Endothelial cell (in vitro differentiated cells): ENCODE data around the gene TAF4. TPM values are rescaled to one million over a fixed set of nuclear protein-coding genes. Genes with fewer than 3 reads are reported as not detected.

Experiments used
- DNase-seq: peaks from one replicate; pipeline ENCODE4 v3.0.0; 2021; ENCODE audit warnings: low spot score
- H3K27ac Mint-ChIP-seq: one replicate; pipeline ENCODE4 v1.8.0; 2021; ENCODE audit warnings: mixed read lengths, inconsistent platforms; ENCODE audit not compliant: unreplicated experiment
- H3K27me3 Mint-ChIP-seq: one replicate; pipeline ENCODE4 v1.8.0; 2021; ENCODE audit warnings: mild to moderate bottlenecking, moderate library complexity, mixed read lengths, inconsistent platforms; ENCODE audit not compliant: unreplicated experiment
- H3K36me3 Mint-ChIP-seq: one replicate; pipeline ENCODE4 v1.8.0; 2021; ENCODE audit warnings: mild to moderate bottlenecking, low read depth, mixed read lengths, inconsistent platforms; ENCODE audit not compliant: unreplicated experiment
- H3K4me1 Mint-ChIP-seq: one replicate; pipeline ENCODE4 v1.8.0; 2021; ENCODE audit warnings: mild to moderate bottlenecking, mixed read lengths, inconsistent platforms; ENCODE audit not compliant: unreplicated experiment
- H3K4me3 Mint-ChIP-seq: one replicate; pipeline ENCODE4 v1.8.0; 2021; ENCODE audit warnings: mild to moderate bottlenecking, mixed read lengths, inconsistent platforms; ENCODE audit not compliant: unreplicated experiment
- H3K9me3 Mint-ChIP-seq: one replicate; pipeline ENCODE4 v1.8.0; 2021; ENCODE audit warnings: mixed read lengths, inconsistent platforms; ENCODE audit not compliant: unreplicated experiment
- total RNA-seq: library from RNA; stranded (reverse); fragmentation: NEBNext Ultra II Directional; extraction: Animal tissue kit (Norgen Biotek cat#: 25700); gene quantifications from one replicate; pipeline ENCODE4 v1.2.1, GENCODE V29; 2021; ENCODE audit not compliant: unreplicated experiment
- TF ChIP-seq, protein P1 (sequence below): fragments of 200-600 bp; sonication (generic); IDR thresholded peaks from one replicate; pipeline ENCODE4 v1.5.0; 2021; ENCODE audit warnings: antibody characterized with exemption; ENCODE audit not compliant: unreplicated experiment

TAF4 gene
- total RNA-seq, 1 donor from 2014 or later = 14.2 TPM

DNA sequence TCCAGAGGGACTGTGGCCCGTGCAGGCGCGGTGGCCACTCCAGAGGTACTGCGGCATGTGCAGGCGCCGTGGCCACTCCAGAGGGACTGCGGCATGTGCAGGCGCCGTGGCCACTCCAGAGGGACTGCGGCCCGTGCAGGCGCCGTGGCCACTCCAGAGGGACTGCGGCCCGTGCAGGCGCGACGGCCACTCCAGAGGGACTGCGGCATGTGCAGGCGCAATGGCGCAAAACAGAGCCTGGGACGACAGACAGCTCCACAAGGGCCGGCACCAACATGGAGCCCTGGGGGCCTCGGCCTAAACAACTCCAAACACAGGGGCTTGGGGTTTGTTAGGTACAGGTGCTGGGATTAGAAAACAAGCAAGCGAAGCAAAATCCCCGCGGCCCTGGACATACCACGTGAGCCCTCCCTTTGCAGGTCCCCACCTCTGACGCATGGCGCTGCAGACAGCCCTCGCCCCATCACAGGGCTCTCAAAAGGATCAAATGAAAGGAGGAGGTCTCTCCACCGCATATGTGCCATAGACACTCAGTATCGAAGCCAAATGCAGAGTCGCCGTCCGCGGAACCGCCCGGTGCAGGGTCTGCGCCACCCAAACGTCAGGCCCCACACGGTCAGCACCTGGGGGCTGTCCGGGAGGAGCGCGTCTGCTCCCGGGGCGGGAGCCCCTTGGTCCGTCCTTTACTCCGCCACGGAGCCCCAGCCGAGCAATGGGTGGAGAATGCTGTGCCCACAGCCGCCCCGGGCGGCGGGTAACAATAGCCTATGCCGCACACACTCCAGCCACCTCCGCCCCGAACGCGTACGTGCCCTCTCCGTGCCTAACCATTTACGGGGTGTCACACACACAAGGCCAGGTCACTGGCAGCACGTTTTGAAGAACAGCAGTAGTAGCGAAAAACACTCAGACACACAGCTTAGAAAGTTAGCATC lies 85.7 kb downstream of the TAF4 start:
- Mint-ChIP-seq H3K27ac (no peak overlapping the region), H3K27me3 (peaks cover 16% of the 10 kb centered on the region), H3K9me3 (peaks cover 6% of the 10 kb centered on the region), H3K4me1 (peaks cover 8% of the 10 kb centered on the region), H3K36me3 (peaks cover 22% of the 10 kb centered on the region), H3K4me3 (no peak overlapping the region)
- no peak for DNase-seq
- TF ChIP-seq, protein P1, sequence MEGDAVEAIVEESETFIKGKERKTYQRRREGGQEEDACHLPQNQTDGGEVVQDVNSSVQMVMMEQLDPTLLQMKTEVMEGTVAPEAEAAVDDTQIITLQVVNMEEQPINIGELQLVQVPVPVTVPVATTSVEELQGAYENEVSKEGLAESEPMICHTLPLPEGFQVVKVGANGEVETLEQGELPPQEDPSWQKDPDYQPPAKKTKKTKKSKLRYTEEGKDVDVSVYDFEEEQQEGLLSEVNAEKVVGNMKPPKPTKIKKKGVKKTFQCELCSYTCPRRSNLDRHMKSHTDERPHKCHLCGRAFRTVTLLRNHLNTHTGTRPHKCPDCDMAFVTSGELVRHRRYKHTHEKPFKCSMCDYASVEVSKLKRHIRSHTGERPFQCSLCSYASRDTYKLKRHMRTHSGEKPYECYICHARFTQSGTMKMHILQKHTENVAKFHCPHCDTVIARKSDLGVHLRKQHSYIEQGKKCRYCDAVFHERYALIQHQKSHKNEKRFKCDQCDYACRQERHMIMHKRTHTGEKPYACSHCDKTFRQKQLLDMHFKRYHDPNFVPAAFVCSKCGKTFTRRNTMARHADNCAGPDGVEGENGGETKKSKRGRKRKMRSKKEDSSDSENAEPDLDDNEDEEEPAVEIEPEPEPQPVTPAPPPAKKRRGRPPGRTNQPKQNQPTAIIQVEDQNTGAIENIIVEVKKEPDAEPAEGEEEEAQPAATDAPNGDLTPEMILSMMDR = no peak

- peaks cover 14% of the 10 kb centered on the region for H3K27me3 Mint-ChIP-seq
Observed at GRCh38 chr20:61979090-61979489, 86.6 kb downstream of the TAF4 start.

DNA sequence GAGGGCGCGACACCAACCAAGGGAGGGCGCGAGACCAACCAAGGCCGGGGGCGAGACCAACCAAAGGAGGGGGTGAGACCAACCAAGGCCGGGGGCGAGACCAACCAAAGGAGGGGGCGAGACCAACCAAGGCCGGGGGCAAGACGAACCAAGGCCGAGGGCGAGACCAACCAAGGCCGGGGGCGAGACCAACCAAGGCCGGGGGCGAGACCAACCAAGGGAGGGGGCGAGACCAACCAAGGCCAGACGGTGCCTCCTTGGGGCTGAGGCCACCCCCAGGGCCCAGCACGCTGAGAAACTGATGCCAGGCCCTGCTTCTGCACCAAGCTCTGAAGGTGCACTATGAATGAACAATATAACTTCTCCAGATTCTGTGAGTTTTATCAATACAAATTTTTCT lies 87.2 kb downstream of the TAF4 start:
- H3K4me1 Mint-ChIP-seq = peaks cover 8% of the 10 kb centered on the region
- H3K27ac Mint-ChIP-seq = no peak overlapping the region
- H3K4me3 Mint-ChIP-seq = no peak overlapping the region
- H3K9me3 Mint-ChIP-seq = no peaks in the 10 kb centered on the region
- H3K36me3 Mint-ChIP-seq = peaks cover 17% of the 10 kb centered on the region
- TF ChIP-seq, protein P1 = no peak
- DNase-seq = no peak
- H3K27me3 Mint-ChIP-seq = peaks cover 8% of the 10 kb centered on the region

More at GRCh38 chr20:61979090-61979489, 86.6 kb downstream of the TAF4 start:
- no peak for DNase-seq
- TF ChIP-seq, protein P1 = no peak
- peaks cover 20% of the 10 kb centered on the region for H3K36me3 Mint-ChIP-seq
- H3K4me3 Mint-ChIP-seq = no peak overlapping the region
- peaks cover 8% of the 10 kb centered on the region for H3K4me1 Mint-ChIP-seq
- H3K27ac Mint-ChIP-seq = no peak overlapping the region
- H3K9me3 Mint-ChIP-seq = peaks cover 6% of the 10 kb centered on the region

DNA sequence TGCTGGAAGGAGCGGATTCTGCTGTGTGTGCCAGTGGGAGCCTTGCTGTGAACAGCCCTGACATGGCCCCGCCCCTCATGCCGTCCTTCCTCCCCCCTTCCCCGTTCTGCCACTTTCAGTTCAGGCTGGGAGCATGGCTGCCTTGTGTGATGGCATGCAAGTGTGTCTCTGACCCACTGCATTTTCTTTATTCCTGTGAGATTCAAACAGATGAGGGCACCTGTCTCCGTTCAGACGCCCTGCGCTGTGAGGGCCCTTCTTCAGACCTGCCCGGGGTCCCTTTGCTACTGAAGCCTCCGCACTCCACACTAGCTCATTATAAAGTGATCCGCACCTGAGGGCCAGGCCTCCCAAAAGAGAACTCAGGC lies 88.3 kb downstream of the TAF4 start:
- no peak for DNase-seq
- H3K4me3 Mint-ChIP-seq = no peak overlapping the region
- no peak overlapping the region for H3K27ac Mint-ChIP-seq
- H3K27me3 Mint-ChIP-seq = peaks cover 9% of the 10 kb centered on the region
- H3K36me3 Mint-ChIP-seq = peaks cover 22% of the 10 kb centered on the region
- no peaks in the 10 kb centered on the region for H3K9me3 Mint-ChIP-seq
- peaks cover 8% of the 10 kb centered on the region for H3K4me1 Mint-ChIP-seq
- TF ChIP-seq, protein P1 = no peak
